Stimulated activated CD4-positive, alpha-beta T cell treated with anti-CD3 and anti-CD28 coated beads, Interleukin-1b, Interleukin-23, amount 100 ng/mL, for 48 hours (primary cell): ENCODE measurements around the gene ANKRD9.

Source experiments
- DNase-seq: peaks from one replicate; pipeline ENCODE4 v3.0.0-alpha.2; 2020

ANKRD9 gene

GRCh38 chr14:102497998-102498677 is 11.4 kb downstream of the ANKRD9 start:
- no peak for DNase-seq

GRCh38 chr14:102496958-102497744 is 12.4 kb downstream of the ANKRD9 start:
- no peak for DNase-seq

- no peak for DNase-seq
These were observed 13.3 kb downstream of the ANKRD9 start for GRCh38 chr14:102496331-102496691.

GRCh38 chr14:102495491-102496330 is 13.9 kb downstream of the ANKRD9 start:
- DNase-seq: no peak

GRCh38 chr14:102493585-102493984 is 16.0 kb downstream of the ANKRD9 start:
- no peak for DNase-seq

GRCh38 chr14:102493096-102493495 is 16.5 kb downstream of the ANKRD9 start:
- no peak for DNase-seq

- no peak for DNase-seq
These were observed 17.1 kb downstream of the ANKRD9 start for GRCh38 chr14:102492531-102492910.

- DNase-seq: no peak
These were observed 17.6 kb downstream of the ANKRD9 start for GRCh38 chr14:102491786-102492530.

- no peak for DNase-seq
These were observed 18.2 kb downstream of the ANKRD9 start for GRCh38 chr14:102491366-102491765.

GRCh38 chr14:102490456-102490855 is 19.1 kb downstream of the ANKRD9 start:
- DNase-seq: no peak

- DNase-seq: no peak
These were observed 22.4 kb downstream of the ANKRD9 start for GRCh38 chr14:102487204-102487577.

- no peak for DNase-seq
These were observed 22.9 kb downstream of the ANKRD9 start for GRCh38 chr14:102486513-102487203.

GRCh38 chr14:102485693-102486512 is 23.7 kb downstream of the ANKRD9 start:
- no peak for DNase-seq

GRCh38 chr14:102484316-102484715 is 25.3 kb downstream of the ANKRD9 start:
- DNase-seq: no peak

GRCh38 chr14:102481791-102482238 is 27.8 kb downstream of the ANKRD9 start:
- no peak for DNase-seq

- no peak for DNase-seq
These were observed 28.2 kb downstream of the ANKRD9 start for GRCh38 chr14:102481371-102481770.

- DNase-seq: no peak
These were observed 29.8 kb downstream of the ANKRD9 start for GRCh38 chr14:102479777-102480176.

GRCh38 chr14:102479107-102479506 is 30.5 kb downstream of the ANKRD9 start:
- DNase-seq: no peak

- no peak for DNase-seq
These were observed 34.6 kb downstream of the ANKRD9 start for GRCh38 chr14:102474934-102475333.

GRCh38 chr14:102473559-102473958 is 36.0 kb downstream of the ANKRD9 start:
- no peak for DNase-seq

- DNase-seq: no peak
These were observed 36.8 kb downstream of the ANKRD9 start for GRCh38 chr14:102472791-102473150.
